Gastroesophageal sphincter (tissue), 3 donors: ENCODE results near the gene KXD1.

ENCODE experiments used
- POLR2A ChIP-seq, 2 donors: fragments of 450-650 bp; IDR thresholded peaks; one replicate each; pipeline ENCODE4 v1.6.1; 2017; ENCODE audit warnings: antibody characterized with exemption in 2 of 2, mild to moderate bottlenecking in 2 of 2, moderate library complexity in 1 of 2
- TF ChIP-seq, protein P1 (sequence below), 4 experiments: fragments of 200-600 bp in 2 of 4; fragments of 450-650 bp in 2 of 4; sonication (generic) in 1 of 4; IDR thresholded peaks; one replicate each; pipeline ENCODE4 v1.5.1; 2017 to 2019; ENCODE audit warnings: antibody characterized with exemption in 4 of 4, mild to moderate bottlenecking in 2 of 4, moderate library complexity in 2 of 4

DNA sequence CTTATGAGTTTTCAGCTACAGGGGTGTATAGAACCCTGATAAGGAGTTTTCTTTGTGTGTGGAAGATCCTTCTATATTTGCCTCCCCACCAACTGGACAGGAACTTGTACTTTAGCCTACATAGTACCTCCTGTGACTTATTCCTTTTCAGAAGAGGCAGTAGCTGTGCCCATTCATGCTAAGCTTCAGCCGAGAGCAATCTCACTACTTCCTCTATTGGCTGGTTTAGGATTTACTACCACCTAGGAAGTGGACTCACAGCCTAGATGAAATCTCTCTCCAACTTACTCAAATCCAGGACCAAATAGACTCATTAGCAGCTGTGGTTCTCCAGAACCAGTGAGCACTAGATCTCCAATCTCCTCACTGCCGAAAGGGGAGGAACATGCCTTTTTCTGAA lies 28.6 kb downstream of the KXD1 start:
- TF ChIP-seq, protein P1, sequence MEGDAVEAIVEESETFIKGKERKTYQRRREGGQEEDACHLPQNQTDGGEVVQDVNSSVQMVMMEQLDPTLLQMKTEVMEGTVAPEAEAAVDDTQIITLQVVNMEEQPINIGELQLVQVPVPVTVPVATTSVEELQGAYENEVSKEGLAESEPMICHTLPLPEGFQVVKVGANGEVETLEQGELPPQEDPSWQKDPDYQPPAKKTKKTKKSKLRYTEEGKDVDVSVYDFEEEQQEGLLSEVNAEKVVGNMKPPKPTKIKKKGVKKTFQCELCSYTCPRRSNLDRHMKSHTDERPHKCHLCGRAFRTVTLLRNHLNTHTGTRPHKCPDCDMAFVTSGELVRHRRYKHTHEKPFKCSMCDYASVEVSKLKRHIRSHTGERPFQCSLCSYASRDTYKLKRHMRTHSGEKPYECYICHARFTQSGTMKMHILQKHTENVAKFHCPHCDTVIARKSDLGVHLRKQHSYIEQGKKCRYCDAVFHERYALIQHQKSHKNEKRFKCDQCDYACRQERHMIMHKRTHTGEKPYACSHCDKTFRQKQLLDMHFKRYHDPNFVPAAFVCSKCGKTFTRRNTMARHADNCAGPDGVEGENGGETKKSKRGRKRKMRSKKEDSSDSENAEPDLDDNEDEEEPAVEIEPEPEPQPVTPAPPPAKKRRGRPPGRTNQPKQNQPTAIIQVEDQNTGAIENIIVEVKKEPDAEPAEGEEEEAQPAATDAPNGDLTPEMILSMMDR (IDR thresholded peaks at IDR 0.05): no peak
- no peak for TF ChIP-seq POLR2A (IDR thresholded peaks at IDR 0.05)
